Stimulated activated CD8-positive, alpha-beta memory T cell treated with anti-CD3 and anti-CD28 coated beads, Interleukin-15, amount 100 ng/mL, for 24 hours (primary cell): ENCODE data around the gene THSD7A.

Source experiments
- DNase-seq: peaks from one replicate; pipeline ENCODE4 v3.0.0-alpha.2; 2020; ENCODE audit warnings: low read depth

Gene THSD7A

GRCh38 chr7:11630355-11630754 is 201.6 kb downstream of the THSD7A start:
- no peak for DNase-seq

DNA sequence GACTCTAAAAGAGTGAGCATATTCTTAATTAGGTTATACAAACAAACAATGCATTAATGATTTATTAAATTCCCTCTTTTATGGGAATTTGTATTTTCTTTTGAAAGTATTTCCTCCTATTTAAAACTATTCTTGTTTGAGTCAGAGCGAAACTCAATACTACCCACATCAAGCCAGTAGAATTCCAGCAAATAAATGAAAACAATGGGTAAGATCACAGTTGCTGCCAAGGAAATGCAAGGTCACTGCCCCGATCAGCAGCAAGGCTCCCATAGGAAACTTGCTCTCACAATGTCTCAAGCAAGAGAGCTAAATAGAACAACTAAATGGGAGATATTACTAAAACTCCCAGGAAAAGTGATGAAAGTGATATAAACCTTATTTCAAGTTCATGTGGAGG is 206.3 kb downstream of the THSD7A start:
- no peak for DNase-seq

- DNase-seq = no peak
Measured at GRCh38 chr7:11623093-11623678, 208.8 kb downstream of the THSD7A start.

DNA sequence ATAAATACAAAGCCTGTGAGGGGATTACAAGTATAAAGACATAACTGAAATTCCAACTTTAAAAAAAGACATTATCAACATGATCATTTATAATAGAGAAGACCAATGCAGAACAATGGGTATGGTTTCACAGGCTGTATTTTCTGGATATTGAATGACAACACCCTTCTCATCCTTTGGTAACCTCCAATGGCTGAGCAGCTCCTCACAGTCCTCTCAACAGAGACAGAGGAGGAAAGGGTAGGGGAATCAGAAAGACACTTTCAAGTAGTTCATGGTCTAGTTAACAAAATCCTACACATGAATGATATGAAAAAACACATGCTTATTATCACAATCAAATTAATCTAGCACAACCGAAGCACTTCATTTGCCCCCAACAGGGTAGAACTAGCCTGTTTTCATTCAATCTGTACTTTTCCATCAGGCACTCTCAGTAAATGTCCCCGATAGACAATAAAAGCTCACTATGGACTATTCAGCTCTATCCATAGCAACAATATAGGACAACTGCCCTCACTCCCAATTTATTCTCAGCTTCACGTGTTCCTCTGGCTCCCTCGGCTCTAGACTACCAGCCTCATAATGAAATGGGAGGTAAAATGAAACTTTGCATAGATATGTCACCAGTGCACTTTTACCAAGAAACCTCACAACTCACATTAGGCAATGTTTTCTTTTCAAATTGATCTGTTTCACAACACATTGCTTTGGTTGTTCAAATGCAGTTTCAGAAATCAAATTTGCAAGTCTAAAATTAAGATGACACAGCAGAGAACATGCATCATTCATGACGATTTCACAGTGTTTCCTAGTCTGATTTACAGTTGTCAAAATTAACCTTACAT is 211.4 kb downstream of the THSD7A start:
- no peak for DNase-seq

DNA sequence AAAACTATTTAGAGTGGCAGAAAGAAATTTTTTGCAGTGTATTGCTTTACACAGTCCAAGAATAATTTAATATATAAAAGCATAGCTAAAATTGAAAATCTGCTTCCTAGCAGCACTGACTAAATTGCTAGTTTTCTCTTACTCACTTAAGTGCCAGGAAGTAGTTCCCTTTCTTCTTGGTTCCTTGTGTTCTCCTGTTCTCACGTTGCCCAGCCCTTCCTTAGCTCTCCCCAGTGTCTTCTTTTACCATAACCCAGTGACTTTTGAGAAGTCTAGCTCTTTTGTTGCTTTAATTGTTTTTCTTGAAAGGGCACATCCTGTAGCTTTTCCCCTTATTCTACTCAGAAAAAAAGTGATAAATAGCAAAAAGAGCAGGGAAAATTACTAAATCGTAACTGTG is 215.5 kb downstream of the THSD7A start:
- DNase-seq = no peak

DNA sequence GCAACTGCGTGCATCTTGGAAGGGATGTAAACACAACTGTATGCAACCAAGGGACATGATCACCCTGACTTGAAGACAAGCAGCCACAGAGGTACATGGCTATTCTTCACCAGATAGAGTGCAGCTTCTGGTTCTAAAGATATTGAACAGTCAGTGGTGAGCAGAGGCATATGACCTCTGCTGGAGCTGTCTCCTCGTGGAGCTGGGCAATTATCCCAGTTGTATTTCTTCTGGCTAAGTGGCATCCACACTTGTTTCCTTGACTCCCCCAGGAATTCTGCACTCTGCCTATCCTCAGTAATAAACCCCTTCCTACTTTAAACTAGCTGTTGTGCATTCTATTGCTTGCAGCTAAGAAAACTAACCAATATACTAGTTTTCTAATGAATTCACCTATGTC is 216.8 kb downstream of the THSD7A start:
- DNase-seq = no peak

- DNase-seq = no peak
Measured at GRCh38 chr7:11613292-11613930, 218.6 kb downstream of the THSD7A start.

GRCh38 chr7:11612737-11613136 is 219.3 kb downstream of the THSD7A start:
- no peak for DNase-seq

DNA sequence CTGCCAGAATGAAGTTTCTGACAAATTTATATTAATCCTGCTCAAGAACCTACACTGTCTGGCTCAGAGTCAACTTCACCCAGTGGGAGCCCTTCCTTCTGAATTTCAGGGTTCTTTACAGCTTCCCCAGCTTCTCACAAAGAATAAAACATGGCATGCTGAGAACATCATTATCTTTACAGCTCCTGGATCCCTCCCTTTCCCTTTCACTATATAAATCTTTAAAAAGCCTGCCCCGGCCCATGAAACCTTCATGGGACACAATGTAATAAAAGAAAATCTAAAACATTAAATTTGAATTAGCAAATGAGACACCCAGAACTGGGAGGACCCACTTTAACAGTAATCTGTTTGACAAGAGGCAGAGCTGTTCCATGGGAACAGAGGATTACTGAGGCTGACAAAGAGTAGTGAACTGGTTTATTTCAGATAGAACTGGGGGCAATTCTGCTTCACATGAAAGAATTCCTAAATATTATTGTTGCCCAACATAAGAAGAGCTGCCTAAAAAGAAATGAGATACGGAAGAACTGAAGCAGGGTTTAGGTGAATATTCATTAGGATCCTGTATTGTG is 222.8 kb downstream of the THSD7A start:
- no peak for DNase-seq

- no peak for DNase-seq
Measured at GRCh38 chr7:11607686-11608085, 224.3 kb downstream of the THSD7A start.

DNA sequence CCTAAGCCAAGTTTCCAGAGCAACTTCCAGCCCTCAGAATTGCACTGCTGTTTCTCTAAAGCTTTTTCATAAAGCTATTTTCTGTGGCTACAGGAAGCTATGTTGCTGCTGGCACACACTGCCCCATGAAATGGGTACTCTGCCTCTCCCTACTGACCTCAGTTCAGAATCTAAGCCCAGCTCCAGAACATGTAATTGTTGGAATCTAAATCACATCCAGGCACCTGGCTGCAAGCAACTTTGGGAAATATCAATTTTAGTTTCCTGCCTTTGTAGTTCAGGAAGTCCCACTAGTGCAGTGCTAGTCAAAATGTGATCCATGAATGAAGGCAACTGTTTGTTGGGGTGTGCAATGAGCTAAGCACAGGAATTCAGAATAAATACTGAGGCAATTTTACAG is 226.2 kb downstream of the THSD7A start:
- no peak for DNase-seq

DNA sequence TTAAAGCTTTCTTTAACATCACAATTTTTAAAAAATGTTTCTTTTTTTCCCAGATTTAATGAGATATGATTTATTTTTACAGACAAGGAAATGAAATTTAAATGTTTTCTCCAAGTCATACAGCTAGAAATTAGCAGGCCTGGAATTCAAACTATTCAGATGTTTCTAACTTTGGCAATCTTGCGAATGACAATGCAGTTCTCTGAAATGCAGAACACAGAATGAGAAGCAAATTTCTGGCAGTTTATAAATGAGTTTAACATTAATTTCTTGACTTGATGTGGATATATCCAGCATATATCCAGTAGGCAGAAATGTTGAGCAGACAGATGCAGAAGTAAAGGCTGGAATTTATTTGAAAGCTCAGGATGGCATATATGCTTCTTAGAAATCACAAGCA is 227.5 kb downstream of the THSD7A start:
- DNase-seq = no peak

- no peak for DNase-seq
Measured at GRCh38 chr7:11601761-11602160, 230.2 kb downstream of the THSD7A start.

- DNase-seq = no peak
Measured at GRCh38 chr7:11593322-11593721, 238.7 kb downstream of the THSD7A start.

DNA sequence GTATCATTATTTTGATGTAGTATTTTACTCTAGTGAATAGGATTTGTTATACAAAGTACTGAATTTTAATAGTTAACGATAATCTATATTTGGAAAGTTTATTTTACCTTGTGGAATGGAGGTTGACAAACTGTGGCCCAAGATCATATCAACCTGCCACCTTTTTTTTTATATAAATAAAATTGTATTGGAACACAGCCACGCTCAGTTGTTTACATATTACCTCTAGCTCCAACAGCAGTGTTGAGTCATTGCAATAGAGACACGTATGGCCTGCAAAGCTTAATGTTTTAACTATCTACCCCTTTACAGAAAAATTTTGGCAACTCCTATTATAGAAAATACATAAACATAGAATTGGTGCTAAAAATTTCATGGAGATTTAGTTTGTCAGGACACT is 239.3 kb downstream of the THSD7A start:
- DNase-seq = no peak

- DNase-seq = no peak
Measured at GRCh38 chr7:11591943-11592342, 240.1 kb downstream of the THSD7A start.

DNA sequence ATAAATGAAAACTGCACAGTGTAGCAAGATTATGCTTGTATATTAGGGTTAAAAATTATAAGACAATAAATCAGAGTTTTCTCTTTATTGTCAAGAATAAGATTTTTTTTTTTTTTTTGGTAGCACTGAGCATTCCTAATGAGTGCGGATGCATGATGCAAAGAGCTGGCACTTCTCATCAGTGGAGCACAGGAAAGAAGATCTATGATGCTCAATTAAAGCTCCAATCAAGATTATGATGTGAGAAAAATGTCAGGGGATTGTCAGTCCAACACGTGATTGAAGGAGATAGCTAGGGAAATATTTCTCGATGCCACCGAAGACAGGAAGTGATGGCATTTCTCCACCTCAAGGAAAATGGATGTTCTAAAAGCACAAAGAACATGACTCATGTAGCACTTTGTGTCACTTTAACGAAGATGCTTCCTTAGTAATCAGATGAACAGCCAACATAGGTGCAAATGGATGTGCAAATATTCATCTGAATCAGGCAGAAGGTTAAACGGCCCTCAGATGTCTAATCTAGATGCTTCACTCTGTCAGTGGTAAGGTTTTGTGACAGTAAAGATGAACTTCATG is 240.9 kb downstream of the THSD7A start:
- DNase-seq = no peak

- DNase-seq = no peak
Measured at GRCh38 chr7:11589251-11589650, 242.7 kb downstream of the THSD7A start.

DNA sequence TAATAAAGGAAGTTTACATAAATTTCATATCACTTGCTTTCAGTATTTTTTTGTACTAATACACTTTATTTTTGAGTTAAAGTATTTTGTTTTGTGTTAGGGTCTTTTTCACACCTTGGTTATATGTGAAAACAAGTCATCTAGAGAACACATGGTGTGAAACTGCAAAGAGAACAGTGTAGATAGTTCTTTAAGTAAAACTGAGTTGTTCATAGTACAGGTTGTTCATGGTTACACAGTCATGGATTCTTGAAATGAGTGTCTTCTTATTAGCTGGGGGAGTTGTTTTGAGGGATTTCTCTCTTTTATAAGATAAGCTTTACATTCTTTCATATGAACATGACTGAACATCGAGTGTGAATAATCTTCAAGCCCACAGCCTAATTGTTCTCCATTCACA is 244.2 kb downstream of the THSD7A start:
- no peak for DNase-seq

DNA sequence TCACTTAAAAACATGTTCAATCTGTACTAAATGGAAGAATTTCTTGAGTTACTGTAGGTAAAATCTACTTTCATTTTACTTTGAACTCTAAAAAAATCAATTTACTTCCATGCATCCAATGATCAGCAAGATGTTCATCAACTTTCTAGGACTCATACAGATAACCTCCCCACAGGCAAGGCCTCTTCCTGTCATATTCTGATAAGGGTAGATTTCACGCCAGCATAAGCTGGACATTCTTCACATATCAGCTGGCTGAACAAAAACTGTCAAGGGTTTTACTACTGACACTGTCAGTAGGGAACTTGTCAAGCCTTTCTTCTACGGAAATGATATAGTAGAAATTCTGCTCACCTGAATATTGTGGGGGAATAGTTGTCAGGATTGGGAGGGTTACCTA is 244.9 kb downstream of the THSD7A start:
- no peak for DNase-seq

DNA sequence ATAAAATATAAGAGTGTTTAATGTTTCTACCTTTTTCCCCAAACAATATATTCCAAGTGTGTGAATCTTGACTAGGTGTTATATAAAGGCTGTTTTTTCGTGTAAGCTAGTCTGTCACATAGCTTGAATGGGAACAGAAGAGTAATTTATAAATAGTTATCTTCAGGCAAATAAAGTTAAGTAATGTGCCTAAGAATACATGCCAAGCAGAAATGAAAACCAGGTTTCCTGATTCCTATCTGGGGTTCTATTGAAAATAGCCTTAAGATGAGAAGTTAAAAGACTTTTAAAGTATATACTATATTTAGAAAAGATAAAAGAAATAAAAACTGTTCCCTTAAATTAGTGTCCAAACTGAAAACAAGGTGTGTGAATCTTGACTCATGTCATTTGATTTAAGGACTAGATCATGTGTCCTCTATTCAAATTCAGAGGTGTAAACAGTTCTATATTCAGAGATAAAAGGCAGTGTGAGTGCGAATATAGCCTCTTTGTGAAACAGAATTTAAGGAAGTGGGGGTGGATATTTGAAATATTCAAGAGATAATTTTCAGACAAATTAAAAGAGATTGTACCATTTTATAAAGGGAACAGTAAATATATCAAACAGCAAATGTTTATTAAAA is 247.5 kb downstream of the THSD7A start:
- no peak for DNase-seq

DNA sequence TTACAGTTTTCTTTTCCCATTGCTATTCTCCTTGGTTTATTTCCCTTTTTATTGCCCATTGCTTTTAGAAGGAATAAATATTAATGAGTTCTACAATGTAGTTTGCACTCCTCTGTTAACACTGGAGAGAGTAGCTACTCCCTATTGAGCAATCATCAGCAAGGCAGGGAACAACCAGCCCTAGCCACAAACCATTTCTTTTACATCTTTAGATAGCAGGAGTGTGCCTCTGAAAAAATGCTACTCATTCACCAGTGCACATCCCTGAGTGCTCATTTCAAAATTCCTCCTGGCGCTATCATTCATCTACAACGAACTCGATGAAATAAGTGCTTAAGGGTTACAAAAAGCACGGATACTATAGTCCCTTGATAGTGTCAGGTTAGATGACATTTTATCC is 252.9 kb downstream of the THSD7A start:
- DNase-seq = no peak
